SU-DHL-6 (cell line): ENCODE results near the gene MYO15B.

Experiments used
- H2AFZ ChIP-seq: fragments of 200-600 bp; sonication (generic); 2 replicates; pipeline ENCODE4 v1.6.1; 2014; ENCODE audit warnings: low read depth, mild to moderate bottlenecking, moderate library complexity, mixed read lengths, antibody characterized with exemption, low read length; ENCODE audit not compliant: severe bottlenecking
- H3F3A ChIP-seq: fragments of 200-600 bp; shearing (Covaris generic); 2 replicates; pipeline ENCODE4 v1.6.0; 2016; ENCODE audit warnings: antibody characterized with exemption, mild to moderate bottlenecking; ENCODE audit not compliant: insufficient read depth
- H3K27ac ChIP-seq: fragments of 200-600 bp; sonication (generic); 2 replicates; pipeline ENCODE4 v1.5.1; 2016; ENCODE audit warnings: low read depth, mild to moderate bottlenecking, low read length, moderate library complexity, mixed read lengths
- H3K27me3 ChIP-seq: fragments of 200-600 bp; sonication (generic), shearing (Covaris generic); 2 replicates; pipeline ENCODE4 v1.6.0; 2014; ENCODE audit warnings: mild to moderate bottlenecking, low read length
- H3K36me3 ChIP-seq: fragments of 200-600 bp; sonication (generic); 2 replicates; pipeline ENCODE4 v1.6.1; 2014; ENCODE audit warnings: mild to moderate bottlenecking, low read length, mixed read lengths
- H3K4me2 ChIP-seq: fragments of 300-600, 200-600 bp; shearing (Covaris generic), sonication (generic); 2 replicates; pipeline ENCODE4 v1.6.0; 2014; ENCODE audit warnings: low read length, low read depth, mild to moderate bottlenecking; ENCODE audit not compliant: poor library complexity, severe bottlenecking
- H3K4me3 ChIP-seq: fragments of 200-600 bp; sonication (generic); 2 replicates; pipeline ENCODE4 v1.5.1; 2014; ENCODE audit warnings: antibody characterized with exemption, low read length, mild to moderate bottlenecking, mixed read lengths; ENCODE audit not compliant: insufficient read depth, poor library complexity, severe bottlenecking
- H3K79me2 ChIP-seq: fragments of 200-600 bp; sonication (generic); 2 replicates; pipeline ENCODE4 v1.6.1; 2014; ENCODE audit warnings: mild to moderate bottlenecking, low read length, moderate library complexity; ENCODE audit not compliant: insufficient read depth
- H3K9ac ChIP-seq: fragments of 200-600 bp; sonication (generic); 2 replicates; pipeline ENCODE4 v1.7.0; 2014; ENCODE audit warnings: mild to moderate bottlenecking, low read length
- H3K9me2 ChIP-seq: fragments of 200-600 bp; sonication (generic); replicated peaks from 2 replicates; pipeline ENCODE4 v1.6.1; 2014; ENCODE audit warnings: low read length; ENCODE audit not compliant: insufficient read depth
- H3K9me3 ChIP-seq: fragments of 200-600 bp; sonication (generic); 2 replicates; pipeline ENCODE4 v1.6.1; 2014; ENCODE audit warnings: low read length, mixed read lengths; ENCODE audit not compliant: insufficient read depth
- H4K20me1 ChIP-seq: fragments of 200-600 bp; sonication (generic); 2 replicates; pipeline ENCODE4 v1.6.1; 2014; ENCODE audit warnings: low read depth, mild to moderate bottlenecking, antibody characterized with exemption, low read length, moderate library complexity, mixed read lengths
- EZH2phosphoT487 ChIP-seq: fragments of 200-600 bp; sonication (generic), shearing (Covaris generic); conservative IDR thresholded peaks from 2 replicates; pipeline ENCODE4 v1.6.1; 2018; ENCODE audit warnings: mild to moderate bottlenecking, antibody characterized with exemption, low read length, moderate library complexity, mixed read lengths
- TF ChIP-seq, protein P1 (sequence below): fragments of 200-600 bp; sonication (generic); IDR thresholded peaks from one replicate; pipeline ENCODE4 v1.5.1; 2017; ENCODE audit warnings: antibody characterized with exemption, mild to moderate bottlenecking, low read length, moderate library complexity; ENCODE audit not compliant: insufficient read depth, poor library complexity, severe bottlenecking

MYO15B gene

DNA sequence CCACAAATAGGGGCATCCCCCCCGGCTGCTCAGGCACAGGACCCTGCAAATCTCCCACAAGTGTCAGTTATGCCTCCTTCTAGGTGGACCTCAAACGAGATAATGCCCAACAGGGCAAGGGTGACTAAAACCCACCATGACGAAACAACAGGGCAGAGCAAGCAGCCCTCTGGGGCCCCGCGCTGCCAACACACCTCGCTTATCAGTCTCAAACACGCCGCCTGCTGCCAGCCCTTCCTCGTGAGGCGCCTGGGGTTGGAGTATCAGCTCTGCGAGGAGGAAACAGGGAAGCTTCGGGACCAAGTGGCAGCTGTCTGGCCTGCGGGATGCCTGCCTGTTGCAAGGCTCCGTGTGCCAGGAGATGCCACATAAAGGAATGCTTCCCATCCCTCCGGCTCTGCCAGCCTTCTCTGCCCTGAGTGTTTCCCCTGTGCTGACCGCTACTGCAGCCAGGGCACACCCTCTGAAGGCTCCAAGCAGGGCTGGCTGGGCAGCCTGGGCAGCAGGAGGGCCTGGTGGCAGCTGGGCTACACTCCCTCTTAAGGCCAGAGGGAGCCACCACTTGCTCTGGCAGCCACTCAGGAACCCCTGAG, 48.1 kb downstream of the MYO15B start:
- H3K27ac ChIP-seq: no peak overlapping the region
- no peaks in the 10 kb centered on the region for H3K27me3 ChIP-seq
- H2AFZ ChIP-seq: no peak overlapping the region
- no peak overlapping the region for H3K4me3 ChIP-seq
- H3K9ac ChIP-seq: no peak overlapping the region
- H3K36me3 ChIP-seq: no peaks in the 10 kb centered on the region
- no peaks in the 10 kb centered on the region for H4K20me1 ChIP-seq
- no peaks in the 10 kb centered on the region for H3K9me2 ChIP-seq
- H3K9me3 ChIP-seq: no peaks in the 10 kb centered on the region
- H3K79me2 ChIP-seq: no peaks in the 10 kb centered on the region
- no peaks in the 10 kb centered on the region for H3F3A ChIP-seq
- H3K4me2 ChIP-seq: no peak overlapping the region
- TF ChIP-seq, protein P1, sequence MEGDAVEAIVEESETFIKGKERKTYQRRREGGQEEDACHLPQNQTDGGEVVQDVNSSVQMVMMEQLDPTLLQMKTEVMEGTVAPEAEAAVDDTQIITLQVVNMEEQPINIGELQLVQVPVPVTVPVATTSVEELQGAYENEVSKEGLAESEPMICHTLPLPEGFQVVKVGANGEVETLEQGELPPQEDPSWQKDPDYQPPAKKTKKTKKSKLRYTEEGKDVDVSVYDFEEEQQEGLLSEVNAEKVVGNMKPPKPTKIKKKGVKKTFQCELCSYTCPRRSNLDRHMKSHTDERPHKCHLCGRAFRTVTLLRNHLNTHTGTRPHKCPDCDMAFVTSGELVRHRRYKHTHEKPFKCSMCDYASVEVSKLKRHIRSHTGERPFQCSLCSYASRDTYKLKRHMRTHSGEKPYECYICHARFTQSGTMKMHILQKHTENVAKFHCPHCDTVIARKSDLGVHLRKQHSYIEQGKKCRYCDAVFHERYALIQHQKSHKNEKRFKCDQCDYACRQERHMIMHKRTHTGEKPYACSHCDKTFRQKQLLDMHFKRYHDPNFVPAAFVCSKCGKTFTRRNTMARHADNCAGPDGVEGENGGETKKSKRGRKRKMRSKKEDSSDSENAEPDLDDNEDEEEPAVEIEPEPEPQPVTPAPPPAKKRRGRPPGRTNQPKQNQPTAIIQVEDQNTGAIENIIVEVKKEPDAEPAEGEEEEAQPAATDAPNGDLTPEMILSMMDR: no peak
- TF ChIP-seq EZH2phosphoT487: no peak

DNA sequence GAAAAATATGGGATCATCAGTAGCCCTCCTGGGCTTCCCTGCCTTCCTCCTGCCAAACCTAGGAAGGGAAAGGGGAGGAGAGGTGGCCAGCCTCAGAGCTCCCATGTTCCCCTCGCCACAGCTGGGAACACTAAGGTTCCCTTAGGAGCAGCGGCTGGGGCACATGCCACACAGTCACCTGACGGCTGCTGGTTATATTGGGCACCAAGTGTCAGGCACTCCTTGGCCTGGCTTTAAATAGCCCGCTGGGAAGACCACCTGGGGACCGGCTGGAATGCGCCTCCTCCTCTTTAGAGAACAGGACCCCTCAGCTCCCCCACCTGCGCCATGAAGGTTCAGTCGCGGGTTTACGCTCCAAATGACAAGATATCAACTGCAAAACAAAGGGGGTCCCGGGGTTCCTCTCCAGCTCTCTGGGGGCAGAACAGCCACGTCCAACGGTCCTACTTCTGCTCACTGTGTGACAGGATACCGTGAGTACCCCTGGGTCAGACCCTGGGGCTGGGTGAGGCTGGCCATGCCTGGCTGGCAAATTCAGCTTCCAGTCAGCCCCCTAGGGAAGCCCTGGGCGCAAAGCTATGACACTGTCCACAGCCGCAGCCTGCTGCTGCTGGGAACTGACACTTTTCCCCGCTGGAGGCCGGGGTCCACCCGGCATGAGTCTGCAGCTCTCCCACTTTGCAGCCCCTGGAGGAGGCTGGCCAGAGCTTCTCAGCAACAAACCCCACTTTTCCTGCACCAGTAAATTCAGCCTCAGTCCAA, 49.0 kb downstream of the MYO15B start:
- no peak overlapping the region for H3K4me2 ChIP-seq
- H3K9ac ChIP-seq: no peak overlapping the region
- no peaks in the 10 kb centered on the region for H3K9me3 ChIP-seq
- TF ChIP-seq EZH2phosphoT487: no peak
- TF ChIP-seq, protein P1: no peak
- H2AFZ ChIP-seq: no peak overlapping the region
- no peaks in the 10 kb centered on the region for H3K27me3 ChIP-seq
- no peak overlapping the region for H3K4me3 ChIP-seq
- H3K36me3 ChIP-seq: no peaks in the 10 kb centered on the region
- H3K27ac ChIP-seq: no peak overlapping the region
- H4K20me1 ChIP-seq: no peaks in the 10 kb centered on the region
- H3K79me2 ChIP-seq: no peaks in the 10 kb centered on the region
- H3F3A ChIP-seq: no peaks in the 10 kb centered on the region
- no peaks in the 10 kb centered on the region for H3K9me2 ChIP-seq

DNA sequence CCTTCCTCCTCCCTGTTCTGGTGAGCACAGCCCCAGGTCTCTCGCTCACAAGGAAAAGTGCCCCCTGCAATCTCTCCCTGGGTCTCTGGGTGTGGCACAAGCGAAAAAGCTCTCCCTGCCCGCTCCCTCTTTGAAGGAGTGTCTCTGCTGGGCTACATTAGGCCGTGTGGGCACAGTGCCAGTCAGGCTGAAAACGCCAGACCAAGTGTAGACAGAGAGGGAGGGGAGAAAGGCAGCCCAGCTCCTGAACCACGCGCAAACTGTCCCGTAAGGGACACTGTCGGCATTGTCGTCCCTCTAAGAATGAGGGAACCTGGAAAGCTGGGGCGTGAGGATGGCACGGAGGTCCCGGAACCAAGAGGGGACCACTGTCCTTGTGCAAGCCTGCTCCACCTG, 49.5 kb downstream of the MYO15B start:
- Histone ChIP-seq H3F3A (no peaks in the 10 kb centered on the region), H2AFZ (no peak overlapping the region), H3K4me3 (no peak overlapping the region), H3K9me2 (no peaks in the 10 kb centered on the region), H3K27me3 (no peaks in the 10 kb centered on the region), H3K9ac (no peak overlapping the region), H3K79me2 (no peaks in the 10 kb centered on the region), H3K27ac (no peak overlapping the region), H4K20me1 (no peaks in the 10 kb centered on the region), H3K9me3 (no peaks in the 10 kb centered on the region), H3K4me2 (no peak overlapping the region), H3K36me3 (no peaks in the 10 kb centered on the region)
- TF ChIP-seq, protein P1: no peak
- TF ChIP-seq EZH2phosphoT487: no peak
